K562 (cell line): ENCODE results near the gene LMBR1L. TPM values are rescaled to one million over a fixed set of nuclear protein-coding genes. Genes with fewer than 3 reads are reported as not detected.

Experiments
- CHD7 ChIP-seq: fragments of 200-600 bp; sonication (generic); IDR thresholded peaks from one replicate; pipeline ENCODE4 v1.6.1; 2012; ENCODE audit warnings: mild to moderate bottlenecking, low read depth, low read length, inconsistent platforms
- CREB3L1 ChIP-seq: fragments of 450-650 bp; IDR thresholded peaks from 2 replicates; pipeline ENCODE4 v1.6.1; 2014; ENCODE audit warnings: low read depth, mild to moderate bottlenecking, moderate library complexity, borderline replicate concordance
- TSHZ1 ChIP-seq: fragments of 250-450 bp; sonication (Bioruptor Pico); IDR thresholded peaks from 2 replicates; pipeline ENCODE4 v1.4.0; 2020; ENCODE audit warnings: mild to moderate bottlenecking, moderate library complexity
- ZBTB2 ChIP-seq: fragments of 450-650 bp; IDR thresholded peaks from 2 replicates; pipeline ENCODE4 v1.6.1; 2016; ENCODE audit warnings: antibody characterized with exemption
- ZNF583 ChIP-seq: fragments of 250-450 bp; sonication (Bioruptor Pico); IDR thresholded peaks from 2 replicates; pipeline ENCODE4 v1.4.0; 2020
- polyA plus RNA-seq, 8 experiments: library from polyadenylated mRNA; depleted of rRNA in 4 of 8; stranded (reverse) in 5 of 8; unstranded in 3 of 8; fragments of >200 nt; fragmentation: Nextera tagmentation in 2 of 8; fragmentation: Illumina TruSeq in 1 of 8; extraction: Ambion mirVana in 2 of 8; extraction: Trizol in 1 of 8; gene quantifications; 2 replicates each; pipeline versions ENCODE4 v1.2.1 to v1.2.3, GENCODE V29; 2011 to 2014; ENCODE audit warnings: inconsistent platforms in 1 of 8, missing spikeins in 1 of 8
- total RNA-seq, 7 experiments: library from RNA; depleted of rRNA in 6 of 7; stranded (reverse); fragments of >200 nt in 6 of 7; fragmentation: Illumina TruSeq in 2 of 7; extraction: Trizol in 2 of 7; gene quantifications; 2 replicates each; pipeline versions ENCODE4 v1.2.1 to v1.2.3, GENCODE V29; 2011 to 2021; ENCODE audit warnings: low replicate concordance in 1 of 7

Gene LMBR1L
- total and polyA plus RNA-seq, 9 of the 15 experiments (the other 6 are each of a cell fraction or from before 2014, with no cell fraction given) = 2.5 to 57.0 (median 31.1) TPM

GRCh38 chr12:49131051-49131893 lies 20.6 kb upstream of the LMBR1L start, which contains the start of gene TUBA1B (continued):
- TF ChIP-seq ZBTB2 (no peak), CREB3L1 (no peak; the same call in 1 of the 2 replicates), CHD7 (no peak), TSHZ1 (CRISPR knock-in tag) (no peak), ZNF583 (CRISPR knock-in tag) (no peak)
